HG02610 (cell line): ENCODE data around the gene WARS2.

Source experiments
- ATAC-seq: cut with Tn5 transposase; IDR thresholded peaks from one replicate; pipeline ENCODE4 v1.9.1; 2021; ENCODE audit warnings: mild to moderate bottlenecking, moderate library complexity; ENCODE audit not compliant: unreplicated experiment

WARS2 gene

DNA sequence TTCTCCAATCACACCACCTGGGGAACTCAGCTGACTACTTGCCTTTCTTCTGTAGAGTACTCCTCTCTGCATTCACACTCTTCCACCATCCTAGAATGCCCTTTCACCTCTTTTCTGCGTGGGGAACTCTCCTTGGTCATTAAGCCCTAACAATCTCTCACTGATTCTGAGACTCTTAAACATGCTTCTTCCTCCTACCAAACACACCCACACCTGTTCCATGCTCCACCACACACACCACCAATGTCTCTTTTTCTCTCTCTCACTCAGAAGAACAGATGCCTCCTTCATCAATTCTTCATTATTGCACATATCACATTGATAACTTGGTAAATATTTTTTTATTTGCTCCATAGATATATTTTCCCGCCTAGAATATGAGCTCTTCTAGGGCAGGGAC lies 53.6 kb downstream of the WARS2 start:
- no peak for ATAC-seq

DNA sequence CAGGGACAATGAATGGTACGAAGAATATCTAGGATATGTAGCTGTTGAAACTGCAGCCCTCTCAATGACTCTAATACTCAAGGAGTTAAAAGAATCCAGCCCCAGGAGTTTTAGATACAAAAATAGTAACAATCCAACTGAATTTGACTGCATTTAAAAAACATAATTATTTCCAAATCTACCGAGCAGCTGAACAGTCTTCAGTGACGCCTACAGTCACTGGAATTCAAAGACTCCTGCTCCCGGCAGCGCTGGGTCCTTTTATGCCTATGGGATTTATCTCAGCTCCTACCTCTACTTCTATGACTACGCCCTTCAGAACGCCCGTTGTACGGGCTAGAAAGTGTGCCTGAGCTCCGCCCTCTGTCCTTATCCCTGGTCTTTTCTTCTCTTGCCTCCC lies 55.7 kb downstream of the WARS2 start:
- no peak for ATAC-seq

DNA sequence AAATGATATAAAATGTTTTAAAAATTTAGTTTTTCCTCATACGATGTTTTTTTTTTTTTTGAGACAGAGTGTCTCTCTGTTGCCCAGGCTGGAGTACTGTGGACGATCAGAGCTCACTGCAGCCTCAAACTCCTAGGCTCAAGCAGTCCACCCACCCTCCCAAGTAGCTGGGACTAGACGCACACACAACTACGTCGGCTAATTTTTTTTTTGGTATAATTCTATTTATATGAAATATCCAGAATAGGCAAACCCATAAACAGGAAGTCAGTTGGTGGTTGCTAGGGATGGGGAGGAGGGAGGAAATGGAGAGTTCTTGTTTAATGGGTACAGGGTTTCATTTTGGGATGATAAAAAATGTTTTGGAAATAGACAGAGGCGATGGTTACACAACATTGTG lies 56.5 kb downstream of the WARS2 start:
- no peak for ATAC-seq

DNA sequence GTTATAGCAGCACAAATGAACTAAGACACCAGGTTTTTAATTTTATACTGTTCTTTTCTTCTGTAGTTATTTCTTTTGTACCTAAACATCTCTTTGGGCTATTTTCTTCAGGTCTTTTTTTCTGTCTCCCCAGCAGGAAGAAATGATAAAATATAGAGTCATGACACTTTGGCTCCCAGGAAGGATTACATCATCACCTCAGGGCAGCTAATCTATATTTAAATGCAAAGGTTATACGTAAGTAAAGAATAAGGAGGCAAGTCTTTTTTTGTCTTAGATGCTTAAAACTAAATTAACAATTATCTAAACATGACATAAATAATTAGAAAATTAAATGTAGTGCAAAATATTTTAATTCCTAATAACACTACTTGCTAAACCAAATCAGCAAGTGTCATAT lies 57.0 kb downstream of the WARS2 start:
- no peak for ATAC-seq

DNA sequence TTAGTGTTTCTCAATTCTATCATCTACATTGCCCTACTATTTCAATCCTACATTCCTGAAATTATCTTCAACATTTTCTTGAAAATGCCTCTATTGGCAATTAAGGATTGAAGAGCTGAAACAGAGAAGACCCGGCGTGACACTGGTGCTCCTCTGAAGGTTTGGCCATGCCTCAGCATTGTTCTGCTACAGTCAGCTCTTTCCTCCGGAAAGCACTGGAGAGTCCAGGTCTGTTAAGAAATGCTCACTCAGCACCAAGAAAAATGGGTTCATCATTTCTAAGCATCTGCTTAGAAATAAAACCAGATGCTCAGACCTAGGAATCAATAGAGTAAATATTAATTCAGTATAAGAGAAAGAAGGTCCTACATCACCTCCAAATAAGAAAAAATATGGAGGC lies 58.8 kb downstream of the WARS2 start:
- ATAC-seq: no peak

DNA sequence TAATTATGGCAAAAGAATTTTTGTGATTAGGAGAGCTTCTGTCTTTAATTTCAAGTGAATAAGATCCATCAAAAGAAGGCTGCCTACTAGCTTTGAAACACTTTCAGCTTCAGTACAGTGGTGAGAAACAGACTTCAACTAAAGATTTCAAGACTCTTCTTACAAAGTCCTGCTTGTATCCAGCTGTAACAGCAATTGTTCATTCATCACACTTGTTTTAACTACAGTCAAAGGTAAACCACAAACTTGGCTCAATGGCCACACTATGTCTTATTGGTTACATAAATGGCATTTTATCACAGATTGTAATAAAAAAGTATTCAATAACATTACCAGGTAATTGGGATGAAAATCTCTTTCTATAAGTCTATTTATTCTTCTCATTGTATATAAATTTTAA lies 59.2 kb downstream of the WARS2 start:
- ATAC-seq: no peak

DNA sequence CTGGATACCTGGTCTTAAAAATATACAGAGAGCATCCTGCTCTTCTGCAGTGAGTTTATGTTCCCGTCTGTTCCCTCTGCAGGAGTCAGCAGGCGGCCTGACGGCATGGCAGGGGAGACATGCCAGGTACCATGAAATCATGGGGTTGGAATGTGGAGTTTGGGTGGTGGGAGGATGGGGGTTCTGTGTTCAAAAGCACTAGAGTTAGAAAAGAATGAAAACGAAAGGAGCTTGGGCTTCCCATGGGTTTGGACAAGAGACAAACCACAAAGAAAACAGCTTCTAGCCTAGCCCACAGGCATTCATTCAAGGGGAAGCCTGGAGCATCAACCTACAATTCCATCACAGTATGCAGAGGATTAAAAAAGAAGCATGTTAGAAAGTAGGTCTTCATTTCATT lies 59.9 kb downstream of the WARS2 start:
- no peak for ATAC-seq

DNA sequence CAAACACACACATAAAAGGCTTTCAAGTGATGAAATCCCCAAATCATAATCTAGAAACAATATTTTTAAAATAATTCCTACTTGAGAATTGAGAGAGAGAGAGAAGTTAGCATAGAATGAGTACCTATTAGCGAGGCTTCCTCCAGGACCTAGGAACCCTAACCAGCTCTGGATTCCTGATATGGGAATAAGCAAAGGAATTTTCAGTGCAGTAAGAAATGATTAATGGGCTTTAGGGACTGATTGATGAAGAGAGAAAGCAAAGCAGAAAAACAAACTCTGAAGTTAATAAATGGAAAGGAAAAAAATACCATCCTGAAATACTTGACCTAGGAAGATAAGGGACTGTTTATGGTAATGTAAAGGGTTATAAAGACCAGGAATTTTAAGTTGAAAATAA lies 60.6 kb downstream of the WARS2 start:
- ATAC-seq: no peak

DNA sequence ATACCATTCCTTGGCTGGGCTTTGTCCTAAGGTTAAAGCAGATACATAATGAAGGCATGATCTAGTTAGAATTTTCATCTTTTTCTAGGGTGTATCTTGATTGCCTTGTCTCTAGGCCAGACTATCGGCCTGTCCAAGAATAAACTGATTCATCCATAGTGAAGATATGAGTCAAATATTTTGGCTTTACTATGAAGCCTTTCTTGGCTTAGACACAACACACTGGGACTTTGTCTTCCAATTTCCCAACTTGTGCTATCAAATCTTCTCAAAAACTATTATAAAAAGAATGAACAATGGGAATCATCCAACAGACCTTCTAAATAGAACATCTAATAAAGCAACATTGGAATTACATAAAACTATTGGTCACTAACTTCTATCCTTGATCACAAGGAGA lies 64.8 kb downstream of the WARS2 start:
- ATAC-seq: no peak

DNA sequence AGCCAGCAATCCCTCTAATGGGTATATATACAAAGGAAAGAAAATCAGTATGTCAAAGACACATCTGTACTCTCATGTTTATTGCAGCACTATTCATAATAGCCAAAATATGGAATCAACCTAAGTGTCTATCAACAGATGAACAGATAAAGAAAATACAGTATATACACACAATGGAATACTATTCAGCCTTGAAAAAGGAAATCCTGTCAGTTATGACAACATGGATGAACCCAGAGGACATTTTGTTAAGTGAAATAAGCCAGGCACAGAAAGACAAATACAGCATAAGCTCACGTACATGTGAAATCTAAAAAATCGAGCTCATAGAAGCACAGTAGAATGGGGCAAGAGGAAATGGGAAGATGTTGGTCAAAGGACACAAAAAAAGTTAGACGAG lies 69.1 kb downstream of the WARS2 start:
- no peak for ATAC-seq

DNA sequence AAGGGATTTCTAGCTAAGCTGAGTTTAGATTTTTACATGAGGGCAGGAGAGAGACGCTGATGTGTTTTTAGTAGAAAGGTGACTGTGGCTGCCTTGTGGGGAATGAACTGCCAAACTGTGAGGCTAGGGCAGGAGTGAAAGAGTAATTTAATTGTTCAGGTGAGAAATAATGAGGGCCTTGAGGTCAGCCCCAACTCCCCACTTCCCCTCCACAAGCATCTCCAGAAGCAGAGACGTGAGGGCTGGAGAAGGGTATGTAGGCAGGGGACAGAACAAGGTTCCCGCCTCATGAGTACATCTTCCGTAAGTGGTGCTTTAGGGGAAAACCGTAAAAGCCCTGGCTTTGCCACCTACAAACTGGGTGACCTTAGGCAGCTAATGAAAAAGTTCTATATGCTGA lies 70.8 kb downstream of the WARS2 start:
- no peak for ATAC-seq

DNA sequence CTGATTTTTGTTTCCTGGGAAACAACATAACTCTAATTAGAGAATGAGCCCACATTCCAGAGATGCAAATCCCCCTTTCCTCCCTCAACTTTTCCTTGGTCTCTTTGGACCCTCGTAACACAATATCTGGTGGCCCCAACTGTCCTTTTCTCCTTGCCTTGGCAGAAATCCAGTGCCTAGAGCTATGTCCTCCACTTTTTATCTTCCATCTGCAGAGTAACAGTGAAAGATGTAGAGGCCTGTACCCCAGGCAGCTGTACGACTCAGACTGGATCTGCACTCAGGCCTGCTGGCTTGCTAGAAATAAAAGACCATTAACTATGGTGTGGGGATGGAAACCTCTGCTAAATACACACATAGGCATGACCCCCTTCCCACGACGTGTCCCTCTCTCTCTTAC lies 72.0 kb downstream of the WARS2 start:
- no peak for ATAC-seq

DNA sequence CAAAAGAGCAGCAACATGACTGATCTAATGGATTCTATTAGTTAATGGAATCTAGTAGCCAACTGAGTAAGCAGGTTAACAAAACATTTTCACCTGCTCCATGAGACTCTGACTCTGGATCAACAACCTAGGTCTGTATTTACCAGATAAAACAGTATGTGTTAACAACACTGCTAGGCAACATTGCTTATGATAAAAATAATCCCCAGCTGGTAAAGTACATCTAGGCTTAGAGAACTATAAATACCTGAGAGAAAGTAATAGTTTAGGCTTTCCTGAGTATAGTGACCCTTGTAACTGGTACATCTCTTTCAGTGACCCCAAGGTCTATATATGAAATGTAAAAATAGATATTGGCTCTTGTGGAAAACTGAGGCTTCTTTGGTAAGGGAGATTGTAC lies 78.8 kb downstream of the WARS2 start:
- ATAC-seq: no peak

DNA sequence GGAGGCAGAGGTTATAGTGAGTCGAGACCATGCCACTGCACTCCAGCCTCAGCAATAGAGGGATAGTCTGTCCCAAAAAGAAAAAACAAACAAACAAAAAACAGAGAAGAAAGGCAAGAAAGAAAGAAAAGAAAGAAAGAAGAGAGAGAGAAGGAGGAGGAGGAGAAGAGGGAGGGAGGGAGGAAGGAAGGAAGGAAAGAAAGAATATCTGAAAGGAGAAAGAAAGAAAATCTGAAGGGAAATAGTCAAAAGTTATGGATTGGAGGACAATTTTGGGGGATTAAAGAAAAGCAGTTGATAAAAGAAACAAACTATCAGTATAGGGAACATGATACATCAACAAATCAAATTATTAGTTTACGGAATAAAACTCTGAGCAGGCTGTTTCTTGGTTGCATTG lies 84.9 kb downstream of the WARS2 start:
- no peak for ATAC-seq

DNA sequence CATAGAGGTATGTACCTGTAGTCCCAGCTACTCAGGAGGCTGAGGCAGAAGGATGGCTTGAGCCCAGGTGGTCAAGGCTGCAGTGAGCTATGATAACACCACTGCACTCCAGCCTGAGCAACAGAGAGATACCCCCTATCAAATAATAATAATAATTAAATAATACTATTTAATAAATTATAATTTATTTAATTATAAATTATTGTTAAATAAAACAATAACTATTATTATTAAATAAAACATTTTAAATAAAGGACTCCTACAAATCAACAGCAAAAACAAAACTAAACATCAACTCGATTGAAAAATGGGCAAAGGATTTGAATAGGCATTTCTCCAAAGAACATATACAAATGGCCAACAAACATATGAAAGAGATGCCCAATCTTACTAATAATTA lies 86.5 kb downstream of the WARS2 start:
- ATAC-seq: no peak

DNA sequence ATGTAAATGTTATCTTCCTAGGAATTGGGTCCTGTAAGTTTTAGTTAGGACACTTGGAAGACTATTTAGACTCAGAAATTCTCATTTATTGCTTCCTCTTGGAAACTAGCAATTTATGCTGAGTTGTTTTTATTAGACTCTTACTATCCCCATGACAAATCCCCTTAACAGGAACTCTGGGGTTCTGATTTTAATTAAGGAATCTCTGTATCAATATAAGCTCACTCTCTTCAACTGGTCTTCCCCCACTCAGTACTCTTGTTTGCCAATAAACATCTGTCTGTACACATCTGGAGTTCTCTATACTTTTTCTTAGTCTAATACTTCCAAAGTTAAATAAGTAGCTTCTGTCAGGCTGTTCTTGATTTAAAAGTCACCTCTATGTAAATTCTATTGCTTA lies 88.2 kb downstream of the WARS2 start:
- ATAC-seq: no peak

DNA sequence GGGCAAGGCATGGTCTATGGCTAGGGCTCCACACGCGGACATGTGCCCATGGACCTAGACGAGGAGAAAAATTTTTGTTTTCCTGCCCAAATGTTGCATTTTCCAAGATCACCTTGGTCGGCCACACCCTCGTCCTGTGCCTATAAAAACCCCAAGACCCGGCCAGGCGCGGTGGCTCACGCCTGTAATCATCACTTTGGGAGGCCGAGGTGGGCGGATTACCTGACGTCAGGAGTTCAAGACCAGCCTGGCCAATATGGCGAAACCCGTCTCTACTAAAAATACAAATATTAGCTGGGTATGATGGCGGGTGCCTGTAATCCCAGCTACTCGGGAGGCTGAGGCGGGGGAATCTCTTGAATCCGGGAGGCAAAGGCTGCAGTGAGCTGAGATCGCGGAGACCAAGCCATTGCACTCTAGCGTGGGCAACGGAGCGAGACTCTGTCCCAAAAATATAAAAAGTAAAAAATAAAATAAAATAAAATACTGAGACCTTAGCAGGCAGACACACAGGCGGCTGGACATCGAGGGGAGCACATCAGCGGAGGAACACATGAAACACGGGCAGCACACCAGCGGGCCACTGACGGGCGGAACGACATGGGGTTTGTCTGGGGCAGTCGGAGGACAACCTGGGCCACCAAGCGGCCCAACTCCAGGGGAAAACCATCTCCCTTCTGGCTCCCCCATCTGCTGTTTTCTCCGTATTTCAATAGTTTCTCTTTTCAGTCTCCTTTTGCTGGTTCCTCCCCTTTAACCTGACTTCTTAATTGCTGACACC lies 91.6 kb downstream of the WARS2 start:
- no peak for ATAC-seq

DNA sequence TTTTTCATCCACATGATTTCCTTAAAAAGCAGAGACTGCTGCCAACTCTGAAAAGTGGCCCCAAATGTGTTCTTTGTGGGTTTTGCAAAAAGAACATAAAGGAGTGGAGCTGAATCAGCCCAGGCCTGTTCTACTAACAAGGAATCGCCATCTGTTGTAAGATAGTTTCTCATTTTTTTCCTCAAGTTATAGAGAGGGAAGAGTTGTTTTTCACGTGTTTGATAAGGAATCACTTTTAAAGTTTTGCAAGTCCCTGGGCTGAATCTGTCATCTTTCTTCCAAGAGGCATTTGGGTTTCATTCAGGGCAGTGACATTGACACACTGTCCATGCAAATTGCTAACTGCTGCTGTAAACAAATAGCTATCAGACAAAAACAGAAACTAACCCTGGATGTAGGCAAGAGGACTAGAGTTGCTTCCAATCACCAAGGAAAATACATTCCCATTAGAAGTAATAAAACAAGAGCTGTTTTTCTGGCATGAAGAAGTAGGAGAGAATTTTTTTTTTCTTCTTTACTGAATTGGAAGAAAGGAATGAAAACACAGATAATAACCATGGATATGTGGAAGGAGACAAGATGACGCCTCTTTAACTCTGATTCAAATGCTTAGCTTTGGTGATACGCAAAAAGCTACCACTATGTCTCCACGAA lies 93.5 kb downstream of the WARS2 start:
- ATAC-seq: no peak

DNA sequence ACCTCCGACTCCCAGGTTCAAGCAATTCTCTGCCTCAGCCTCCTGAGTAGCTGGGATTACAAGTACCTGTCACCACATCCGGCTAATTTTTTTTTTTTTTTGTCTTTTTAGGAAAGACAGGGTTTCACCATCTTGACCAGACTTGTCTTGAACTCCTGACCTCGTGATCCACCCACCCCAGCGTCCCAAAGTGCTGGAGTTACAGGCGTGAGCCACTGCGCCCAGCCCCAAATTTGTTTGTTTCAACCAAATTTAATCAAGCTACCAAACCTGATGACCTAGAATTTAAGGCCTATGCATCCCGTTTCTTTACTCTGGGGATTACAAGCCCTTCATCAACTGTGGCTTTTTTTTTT lies 94.0 kb downstream of the WARS2 start:
- no peak for ATAC-seq

DNA sequence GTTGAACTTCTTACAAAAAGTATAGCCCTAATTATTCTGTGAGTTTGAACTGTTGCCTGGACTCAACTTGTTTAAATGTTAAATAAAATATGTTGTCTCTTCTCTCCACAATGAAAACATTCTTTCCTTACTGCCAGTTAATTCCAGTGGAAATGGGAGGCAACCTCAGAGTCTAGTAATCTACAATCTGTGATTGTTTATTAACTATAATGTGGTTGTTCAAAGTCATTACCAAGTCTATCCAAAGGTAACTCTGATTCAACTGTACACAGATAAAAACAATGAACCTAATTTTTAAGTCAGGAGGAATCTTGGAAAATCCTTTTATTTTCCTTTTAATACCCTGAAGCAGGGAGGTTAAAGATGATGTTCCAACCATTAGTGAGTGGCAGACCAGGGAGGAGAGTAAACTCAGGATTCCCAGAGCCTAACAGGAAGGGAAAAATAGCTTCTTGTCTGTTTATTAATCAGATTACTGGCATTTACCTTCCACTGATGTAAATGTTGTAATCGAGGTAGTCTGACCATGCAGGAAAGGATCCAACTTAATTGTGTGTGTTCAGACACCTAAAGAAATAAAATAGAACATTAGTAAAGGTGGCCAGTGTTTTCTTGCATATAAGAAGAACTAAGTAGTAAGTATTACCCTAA lies 95.2 kb downstream of the WARS2 start:
- no peak for ATAC-seq

DNA sequence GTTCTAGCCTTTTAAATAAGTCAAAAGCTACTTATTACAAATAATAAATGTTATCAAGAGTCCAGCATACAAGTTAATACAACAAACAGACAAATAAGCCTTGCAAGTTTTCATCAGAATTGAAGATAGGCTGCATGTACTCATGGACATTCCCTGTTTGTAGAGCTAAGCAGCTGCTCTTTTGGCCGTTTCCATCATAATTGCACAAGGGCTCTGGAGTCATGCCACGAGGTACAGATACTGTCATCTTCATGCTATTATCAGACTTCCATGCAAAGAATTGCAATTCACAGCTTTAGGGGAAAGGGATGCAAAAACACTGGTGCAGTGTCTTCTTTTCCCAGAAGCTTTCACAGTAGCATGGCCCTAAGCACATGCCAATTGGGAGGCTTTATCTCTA lies 99.5 kb downstream of the WARS2 start:
- ATAC-seq: no peak

DNA sequence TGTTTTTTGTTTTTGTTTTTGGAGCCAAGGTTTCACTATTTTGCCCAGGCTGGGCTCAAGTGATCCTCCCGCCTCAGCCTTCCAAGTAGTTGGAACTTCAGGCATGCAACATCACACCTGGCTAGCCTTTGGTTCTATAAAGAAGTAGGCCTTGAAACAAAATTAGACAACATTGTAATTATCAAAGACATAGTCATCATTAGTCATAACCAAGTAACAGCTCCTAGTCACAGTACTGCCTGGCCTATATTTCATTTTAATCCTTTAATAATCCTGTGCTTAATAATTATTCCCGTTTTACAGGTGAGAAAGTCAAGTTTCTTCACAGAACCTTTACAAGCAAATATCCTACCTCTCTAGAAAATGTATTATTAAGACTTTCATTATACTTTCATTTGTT lies 100.0 kb downstream of the WARS2 start:
- ATAC-seq: no peak
